ENCODE measurements around the gene PTPN4.
A peak's percentile ranks its signal among the peaks of the same experiment; 100 is the strongest.

DNA sequence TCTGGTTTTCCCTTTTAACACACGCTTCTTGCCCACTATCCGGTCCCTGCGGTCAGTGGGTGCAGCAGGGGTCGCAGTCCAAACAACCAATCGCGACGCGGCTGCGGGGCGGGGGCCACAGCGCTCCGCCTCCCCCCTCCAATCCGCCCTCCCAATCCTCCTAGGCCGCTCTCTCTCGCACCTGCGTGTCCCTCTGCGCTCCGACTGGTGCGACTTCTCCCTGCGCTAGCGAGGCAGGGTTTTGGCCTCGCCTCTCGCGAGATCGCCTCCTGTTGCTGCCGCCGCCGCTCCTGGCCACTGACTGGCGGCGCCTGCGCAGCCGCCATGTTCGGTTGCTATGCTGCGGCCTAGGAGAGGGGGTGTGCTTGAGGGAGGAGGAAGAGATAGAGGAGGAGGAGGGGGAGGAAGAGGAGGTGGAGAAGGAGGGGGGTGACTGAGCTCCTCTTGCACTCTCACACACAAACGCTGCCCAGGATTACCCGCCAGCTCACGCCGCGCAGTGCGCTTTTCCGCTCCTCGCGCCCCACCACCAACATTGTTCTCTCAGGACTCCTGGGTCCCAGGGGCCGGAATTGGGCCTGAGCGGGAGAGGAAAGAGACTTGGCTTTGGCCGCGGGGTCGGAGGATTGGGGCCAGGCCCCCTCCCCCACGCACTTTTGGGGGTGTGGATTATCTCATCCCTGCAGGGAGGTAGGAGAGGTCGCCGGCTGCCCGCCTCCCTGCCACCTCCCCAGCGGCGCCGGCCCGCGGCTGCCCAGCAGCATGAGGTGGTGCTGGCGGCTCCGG lies at the start of gene PTPN4:
- no peak for TF ChIP-seq ARNTL (CRISPR knock-in tag; IDR thresholded peaks at IDR 0.05; ENCODE audit: borderline replicate concordance, low read depth)
- TF ChIP-seq PPARA (CRISPR knock-in tag; IDR thresholded peaks at IDR 0.05; ENCODE audit: borderline replicate concordance), result no peak
- no peak for TF ChIP-seq CSDC2 (CRISPR knock-in tag; IDR thresholded peaks at IDR 0.05)
- TF ChIP-seq, protein P1, sequence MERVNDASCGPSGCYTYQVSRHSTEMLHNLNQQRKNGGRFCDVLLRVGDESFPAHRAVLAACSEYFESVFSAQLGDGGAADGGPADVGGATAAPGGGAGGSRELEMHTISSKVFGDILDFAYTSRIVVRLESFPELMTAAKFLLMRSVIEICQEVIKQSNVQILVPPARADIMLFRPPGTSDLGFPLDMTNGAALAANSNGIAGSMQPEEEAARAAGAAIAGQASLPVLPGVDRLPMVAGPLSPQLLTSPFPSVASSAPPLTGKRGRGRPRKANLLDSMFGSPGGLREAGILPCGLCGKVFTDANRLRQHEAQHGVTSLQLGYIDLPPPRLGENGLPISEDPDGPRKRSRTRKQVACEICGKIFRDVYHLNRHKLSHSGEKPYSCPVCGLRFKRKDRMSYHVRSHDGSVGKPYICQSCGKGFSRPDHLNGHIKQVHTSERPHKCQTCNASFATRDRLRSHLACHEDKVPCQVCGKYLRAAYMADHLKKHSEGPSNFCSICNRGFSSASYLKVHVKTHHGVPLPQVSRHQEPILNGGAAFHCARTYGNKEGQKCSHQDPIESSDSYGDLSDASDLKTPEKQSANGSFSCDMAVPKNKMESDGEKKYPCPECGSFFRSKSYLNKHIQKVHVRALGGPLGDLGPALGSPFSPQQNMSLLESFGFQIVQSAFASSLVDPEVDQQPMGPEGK (CRISPR knock-in tag; IDR thresholded peaks at IDR 0.05; ENCODE audit: borderline replicate concordance), result peak; percentile 86
- 0 out of 2 replicates have a peak, but pooled peaks have one; percentile 39 for TF ChIP-seq ZNF70 (CRISPR knock-in tag; IDR thresholded peaks at IDR 0.05)
